ENCODE measurements around the gene ULBP3. TPM values are rescaled to one million over a fixed set of nuclear protein-coding genes. Genes with fewer than 3 reads are reported as not detected.

Gene ULBP3
- total RNA-seq, 1 donor from 2014 or later = 0.81 TPM

GRCh38 chr6:150078788-150079187 lies 9.9 kb upstream of the ULBP3 start:
- intact Hi-C loops (cut with micrococcal nuclease) = loop anchor here (10.0 kb wide), 1 partner anchor 364 kb away; the partner anchor contains the start of gene LATS1

GRCh38 chr6:150076196-150076893 lies 7.4 kb upstream of the ULBP3 start:
- intact Hi-C loops (cut with micrococcal nuclease) = loop anchor here (10.0 kb wide), 1 partner anchor 362 kb away; the partner anchor contains the start of gene LATS1

- intact Hi-C loops (cut with micrococcal nuclease) = loop anchor here (10.0 kb wide), 1 partner anchor 360 kb away; the partner anchor contains the start of gene LATS1
Observed at GRCh38 chr6:150075034-150075421, 6.1 kb upstream of the ULBP3 start.

- intact Hi-C loops (cut with micrococcal nuclease) = loop anchor here (10.0 kb wide), 1 partner anchor 360 kb away; the partner anchor contains the start of gene LATS1
Observed at GRCh38 chr6:150074396-150075033, 5.6 kb upstream of the ULBP3 start.

GRCh38 chr6:150072201-150072600 lies 3.3 kb upstream of the ULBP3 start:
- intact Hi-C loops (cut with micrococcal nuclease) = loop anchor here (10.0 kb wide), 1 partner anchor 357 kb away; the partner anchor contains the start of gene LATS1

- intact Hi-C loops (cut with micrococcal nuclease) = loop anchor here (10.0 kb wide), 1 partner anchor 356 kb away; the partner anchor contains the start of gene LATS1
Observed at GRCh38 chr6:150070236-150070818, 1.4 kb upstream of the ULBP3 start.

- intact Hi-C loops (cut with micrococcal nuclease) = loop anchor here (1.0 to 10.0 kb wide), 9 partner anchors 64 to 1321 kb away; partner anchors contain the start of genes GINM1, LATS1, LRP11 and ULBP1
Observed at GRCh38 chr6:150069706-150070105, 785 bp upstream of the ULBP3 start.

- intact Hi-C loops (cut with micrococcal nuclease) = loop anchor here (2.0 to 10.0 kb wide), 3 partner anchors 501 to 1323 kb away; partner anchors contain the start of genes GINM1 and ZBTB2
Observed at GRCh38 chr6:150068151-150068550, 770 bp downstream of the ULBP3 start.

- intact Hi-C loops (cut with micrococcal nuclease) = loop anchor here (10.0 kb wide), 1 partner anchor 940 kb away; no protein-coding TSS in a partner anchor
Observed at GRCh38 chr6:150065083-150065482, 3.8 kb downstream of the ULBP3 start.

GRCh38 chr6:150063640-150064039 lies 5.3 kb downstream of the ULBP3 start:
- intact Hi-C loops (cut with micrococcal nuclease) = loop anchor here (10.0 kb wide), 1 partner anchor 941 kb away; no protein-coding TSS in a partner anchor

- intact Hi-C loops (cut with micrococcal nuclease) = loop anchor here (10.0 kb wide), 1 partner anchor 945 kb away; no protein-coding TSS in a partner anchor
Observed at GRCh38 chr6:150059973-150060372, 8.9 kb downstream of the ULBP3 start.

- intact Hi-C loops (cut with micrococcal nuclease) = no loop called here
Observed at GRCh38 chr6:150058986-150059385, 9.9 kb downstream of the ULBP3 start.

- intact Hi-C loops (cut with micrococcal nuclease) = no loop called here
Observed at GRCh38 chr6:150058231-150058792, 10.6 kb downstream of the ULBP3 start.

GRCh38 chr6:150057501-150057951 lies 11.4 kb downstream of the ULBP3 start:
- intact Hi-C loops (cut with micrococcal nuclease) = no loop called here

GRCh38 chr6:150056916-150057315 lies 12.0 kb downstream of the ULBP3 start:
- intact Hi-C loops (cut with micrococcal nuclease) = no loop called here

- intact Hi-C loops (cut with micrococcal nuclease) = no loop called here
Observed at GRCh38 chr6:150056156-150056555, 12.8 kb downstream of the ULBP3 start.

- intact Hi-C loops (cut with micrococcal nuclease) = no loop called here
Observed at GRCh38 chr6:150055131-150055530, 13.8 kb downstream of the ULBP3 start.

GRCh38 chr6:150053450-150053849 lies 15.5 kb downstream of the ULBP3 start:
- intact Hi-C loops (cut with micrococcal nuclease) = no loop called here

GRCh38 chr6:150050846-150051245 lies 18.1 kb downstream of the ULBP3 start:
- intact Hi-C loops (cut with micrococcal nuclease) = no loop called here

- intact Hi-C loops (cut with micrococcal nuclease) = no loop called here
Observed at GRCh38 chr6:150048099-150048498, 20.8 kb downstream of the ULBP3 start.

GRCh38 chr6:150046943-150047342 lies 22.0 kb downstream of the ULBP3 start:
- intact Hi-C loops (cut with micrococcal nuclease) = no loop called here
